Measurements from ENCODE around the gene LAMC3.

Gene LAMC3

DNA sequence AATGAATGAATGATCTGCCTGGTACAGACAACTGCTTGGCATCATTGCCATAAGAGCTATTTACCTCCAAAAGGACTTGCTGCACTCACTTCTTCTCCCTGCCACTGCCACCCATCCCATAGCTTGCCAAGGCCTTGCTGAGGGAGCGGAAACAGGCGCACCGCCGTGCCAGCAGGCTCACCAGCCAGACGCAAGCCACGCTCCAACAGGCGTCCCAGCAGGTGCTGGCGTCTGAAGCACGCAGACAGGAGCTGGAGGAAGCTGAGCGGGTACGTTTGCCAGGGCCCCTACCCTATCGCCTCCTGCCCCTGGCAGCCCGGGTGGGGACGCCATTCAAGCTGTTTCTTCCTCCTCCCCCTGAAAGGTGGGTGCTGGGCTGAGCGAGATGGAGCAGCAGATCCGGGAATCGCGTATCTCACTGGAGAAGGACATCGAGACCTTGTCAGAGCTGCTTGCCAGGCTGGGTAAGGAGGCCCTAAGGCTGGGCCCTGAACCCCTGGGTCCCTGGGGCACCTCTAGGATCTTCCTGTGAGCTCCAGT lies 78.5 kb downstream of the LAMC3 start:
- no peak for DNase-seq
- Mint-ChIP-seq H3K36me3 (ENCODE audit: low read depth) (no peaks in the 10 kb centered on the region), H3K27me3 (no peaks in the 10 kb centered on the region), H3K27ac (no peak overlapping the region), H3K4me3 (no peak overlapping the region), H3K9me3 (no peaks in the 10 kb centered on the region), H3K4me1 (ENCODE audit: low read depth) (no peaks in the 10 kb centered on the region)

GRCh38 chr9:131090025-131090787 lies 81.2 kb downstream of the LAMC3 start:
- H3K27me3 Mint-ChIP-seq = peaks cover 15% of the 10 kb centered on the region
- DNase-seq = no peak
- no peak overlapping the region for H3K4me3 Mint-ChIP-seq
- no peaks in the 10 kb centered on the region for H3K9me3 Mint-ChIP-seq
- no peaks in the 10 kb centered on the region for H3K36me3 Mint-ChIP-seq (ENCODE audit: low read depth)
- no peak overlapping the region for H3K27ac Mint-ChIP-seq
- no peaks in the 10 kb centered on the region for H3K4me1 Mint-ChIP-seq (ENCODE audit: low read depth)

DNA sequence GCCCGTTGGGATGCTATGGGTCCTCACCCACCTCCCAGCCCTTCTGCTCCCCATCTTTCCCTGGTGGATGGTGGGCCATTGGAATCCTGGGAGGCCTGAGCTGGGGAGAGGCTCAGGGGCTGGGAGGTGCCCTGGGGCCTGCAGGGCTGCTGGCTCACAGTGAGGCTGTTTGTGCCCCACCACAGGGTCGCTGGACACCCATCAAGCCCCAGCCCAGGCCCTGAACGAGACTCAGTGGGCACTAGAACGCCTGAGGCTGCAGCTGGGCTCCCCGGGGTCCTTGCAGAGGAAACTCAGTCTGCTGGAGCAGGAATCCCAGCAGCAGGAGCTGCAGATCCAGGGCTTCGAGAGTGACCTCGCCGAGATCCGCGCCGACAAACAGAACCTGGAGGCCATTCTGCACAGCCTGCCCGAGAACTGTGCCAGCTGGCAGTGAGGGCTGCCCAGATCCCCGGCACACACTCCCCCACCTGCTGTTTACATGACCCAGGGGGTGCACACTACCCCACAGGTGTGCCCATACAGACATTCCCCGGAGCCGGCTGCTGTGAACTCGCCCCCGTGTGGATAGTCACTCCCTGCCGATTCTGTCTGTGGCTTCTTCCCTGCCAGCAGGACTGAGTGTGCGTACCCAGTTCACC lies 82.5 kb downstream of the LAMC3 start:
- H3K4me1 Mint-ChIP-seq (ENCODE audit: low read depth) = peaks cover 4% of the 10 kb centered on the region
- H3K4me3 Mint-ChIP-seq = no peak overlapping the region
- H3K27me3 Mint-ChIP-seq = peaks cover 24% of the 10 kb centered on the region
- no peak overlapping the region for H3K27ac Mint-ChIP-seq
- H3K9me3 Mint-ChIP-seq = no peaks in the 10 kb centered on the region
- no peaks in the 10 kb centered on the region for H3K36me3 Mint-ChIP-seq (ENCODE audit: low read depth)
- DNase-seq = no peak

DNA sequence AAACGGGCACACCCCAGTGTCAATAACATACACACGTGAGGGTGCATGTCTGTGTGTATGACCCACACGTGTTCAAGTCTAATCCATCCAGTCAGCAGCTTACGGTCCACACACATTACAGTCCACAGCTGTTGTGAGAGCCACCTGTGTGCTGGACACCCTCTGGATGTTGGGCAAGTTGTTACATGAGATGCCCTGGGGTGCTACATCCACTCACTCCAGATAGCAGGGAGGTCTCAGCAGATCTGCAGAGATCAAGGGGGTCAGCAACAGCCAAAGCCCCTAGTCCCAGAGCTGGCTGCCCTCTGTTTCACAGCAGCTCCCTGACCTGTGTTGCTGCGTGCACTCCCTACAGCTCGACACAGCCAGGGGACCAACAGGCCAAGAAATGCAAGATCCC lies 83.1 kb downstream of the LAMC3 start:
- Mint-ChIP-seq H3K4me3 (no peak overlapping the region), H3K4me1 (ENCODE audit: low read depth) (peaks cover 4% of the 10 kb centered on the region), H3K9me3 (no peaks in the 10 kb centered on the region), H3K36me3 (ENCODE audit: low read depth) (no peaks in the 10 kb centered on the region), H3K27me3 (peaks cover 28% of the 10 kb centered on the region), H3K27ac (no peak overlapping the region)
- DNase-seq = no peak

DNA sequence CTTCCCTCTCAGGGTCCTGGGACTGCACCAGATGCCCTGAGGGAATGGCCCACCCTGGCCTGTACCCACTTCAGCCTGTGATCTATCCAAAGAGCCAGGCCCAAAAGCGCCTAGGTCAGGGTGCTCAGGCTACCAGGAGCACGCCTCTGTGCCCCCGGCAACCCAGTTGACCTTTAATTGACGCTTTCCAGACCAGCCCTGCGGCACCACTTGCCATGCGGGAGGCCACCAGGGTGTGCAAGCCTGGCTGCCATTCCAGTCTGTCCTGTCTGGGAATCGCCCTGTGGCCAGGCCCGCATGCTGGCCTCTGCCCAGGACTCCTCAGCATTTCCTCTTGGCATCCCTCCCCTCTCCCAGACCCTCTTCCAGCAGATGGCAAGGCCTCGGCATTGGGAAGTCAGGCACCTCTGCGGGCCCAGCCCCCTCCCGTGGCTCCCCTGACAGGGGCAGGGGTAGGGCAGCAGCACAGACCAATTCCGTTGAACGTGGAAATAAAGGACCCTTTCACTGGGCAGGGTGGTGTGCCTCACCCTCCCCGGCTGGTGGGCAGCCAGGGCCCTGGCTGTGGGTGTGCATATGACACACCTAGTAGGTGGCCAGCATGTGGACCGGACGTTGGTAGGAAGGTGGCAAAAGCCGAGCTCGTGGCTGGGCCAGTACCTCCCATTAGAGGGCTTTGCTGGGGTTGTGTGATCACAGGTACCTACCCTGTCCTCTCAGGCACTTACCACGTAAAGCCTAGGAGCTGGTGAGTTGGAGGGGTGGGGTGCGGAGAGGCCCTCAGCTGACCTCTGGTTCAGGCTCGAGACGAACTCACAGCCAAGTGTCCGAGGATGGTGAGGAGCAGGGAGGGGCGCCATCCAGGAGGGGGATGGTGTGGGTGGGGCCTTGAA lies 83.8 kb downstream of the LAMC3 start:
- H3K27ac Mint-ChIP-seq = no peak overlapping the region
- no peak overlapping the region for H3K4me3 Mint-ChIP-seq
- H3K9me3 Mint-ChIP-seq = no peaks in the 10 kb centered on the region
- peaks cover 7% of the 10 kb centered on the region for H3K4me1 Mint-ChIP-seq (ENCODE audit: low read depth)
- no peaks in the 10 kb centered on the region for H3K36me3 Mint-ChIP-seq (ENCODE audit: low read depth)
- H3K27me3 Mint-ChIP-seq = peaks cover 35% of the 10 kb centered on the region
- no peak for DNase-seq

DNA sequence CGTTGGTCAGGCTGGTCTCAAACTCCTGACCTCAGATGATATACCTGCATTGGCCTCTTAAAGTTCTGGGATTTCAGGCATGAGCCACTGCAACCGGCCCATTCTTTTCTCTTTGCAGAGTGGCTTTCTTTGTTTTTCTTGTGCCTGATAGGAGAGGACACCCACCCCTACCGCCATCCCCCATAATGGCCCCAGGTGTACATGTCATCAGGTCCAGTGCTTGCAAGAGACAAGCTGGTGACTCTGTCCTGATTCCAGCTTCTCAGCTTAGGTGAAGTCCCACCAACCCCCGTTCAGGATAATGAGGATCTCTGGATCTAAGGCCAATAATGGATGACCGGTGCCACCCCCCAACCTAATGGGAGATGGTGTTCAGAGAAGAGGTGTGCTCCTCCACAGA lies 85.0 kb downstream of the LAMC3 start:
- DNase-seq = no peak
- Mint-ChIP-seq H3K27ac (no peak overlapping the region), H3K4me3 (no peak overlapping the region), H3K36me3 (ENCODE audit: low read depth) (no peaks in the 10 kb centered on the region), H3K27me3 (peaks cover 46% of the 10 kb centered on the region), H3K4me1 (ENCODE audit: low read depth) (peaks cover 7% of the 10 kb centered on the region), H3K9me3 (no peaks in the 10 kb centered on the region)

GRCh38 chr9:131094622-131095021 lies 85.6 kb downstream of the LAMC3 start:
- Mint-ChIP-seq H3K27me3 (peaks cover 48% of the 10 kb centered on the region), H3K4me3 (no peak overlapping the region), H3K9me3 (no peaks in the 10 kb centered on the region), H3K4me1 (ENCODE audit: low read depth) (peaks cover 7% of the 10 kb centered on the region), H3K36me3 (ENCODE audit: low read depth) (no peaks in the 10 kb centered on the region), H3K27ac (no peak overlapping the region)
- no peak for DNase-seq

DNA sequence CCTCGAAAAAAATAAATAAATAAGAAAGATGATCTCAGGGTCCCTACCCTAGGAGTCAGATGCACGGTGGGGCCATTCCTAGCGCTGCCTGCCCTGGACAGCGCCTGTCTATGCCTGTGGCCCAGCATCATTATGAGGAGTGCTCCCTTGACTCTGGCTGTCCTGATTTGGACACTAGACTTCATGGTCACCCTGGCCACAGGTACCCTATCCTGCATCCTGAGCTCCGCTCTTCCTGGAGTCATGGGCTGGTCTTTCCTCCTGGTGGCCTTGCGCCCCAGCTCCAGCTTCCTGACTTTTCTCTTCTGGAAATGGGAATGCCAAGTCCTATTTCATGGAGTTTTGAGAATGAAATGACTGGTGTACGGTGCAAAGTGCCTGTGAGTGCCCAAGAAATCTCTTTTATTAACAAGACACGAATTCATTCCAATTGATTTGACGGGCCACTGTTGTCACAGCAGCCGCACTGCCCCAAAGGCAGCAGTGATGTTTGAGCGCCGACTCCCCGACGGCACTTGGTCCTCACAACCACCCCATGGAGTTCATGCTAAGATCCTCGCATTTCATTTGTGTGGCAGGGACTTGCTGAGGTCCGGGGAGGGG lies 86.8 kb downstream of the LAMC3 start:
- Mint-ChIP-seq H3K4me3 (peak overlapping the region; percentile 57), H3K27me3 (peaks cover 50% of the 10 kb centered on the region), H3K36me3 (ENCODE audit: low read depth) (no peaks in the 10 kb centered on the region), H3K9me3 (no peaks in the 10 kb centered on the region), H3K4me1 (ENCODE audit: low read depth) (peaks cover 7% of the 10 kb centered on the region), H3K27ac (no peak overlapping the region)
- DNase-seq = peak; percentile 50

DNA sequence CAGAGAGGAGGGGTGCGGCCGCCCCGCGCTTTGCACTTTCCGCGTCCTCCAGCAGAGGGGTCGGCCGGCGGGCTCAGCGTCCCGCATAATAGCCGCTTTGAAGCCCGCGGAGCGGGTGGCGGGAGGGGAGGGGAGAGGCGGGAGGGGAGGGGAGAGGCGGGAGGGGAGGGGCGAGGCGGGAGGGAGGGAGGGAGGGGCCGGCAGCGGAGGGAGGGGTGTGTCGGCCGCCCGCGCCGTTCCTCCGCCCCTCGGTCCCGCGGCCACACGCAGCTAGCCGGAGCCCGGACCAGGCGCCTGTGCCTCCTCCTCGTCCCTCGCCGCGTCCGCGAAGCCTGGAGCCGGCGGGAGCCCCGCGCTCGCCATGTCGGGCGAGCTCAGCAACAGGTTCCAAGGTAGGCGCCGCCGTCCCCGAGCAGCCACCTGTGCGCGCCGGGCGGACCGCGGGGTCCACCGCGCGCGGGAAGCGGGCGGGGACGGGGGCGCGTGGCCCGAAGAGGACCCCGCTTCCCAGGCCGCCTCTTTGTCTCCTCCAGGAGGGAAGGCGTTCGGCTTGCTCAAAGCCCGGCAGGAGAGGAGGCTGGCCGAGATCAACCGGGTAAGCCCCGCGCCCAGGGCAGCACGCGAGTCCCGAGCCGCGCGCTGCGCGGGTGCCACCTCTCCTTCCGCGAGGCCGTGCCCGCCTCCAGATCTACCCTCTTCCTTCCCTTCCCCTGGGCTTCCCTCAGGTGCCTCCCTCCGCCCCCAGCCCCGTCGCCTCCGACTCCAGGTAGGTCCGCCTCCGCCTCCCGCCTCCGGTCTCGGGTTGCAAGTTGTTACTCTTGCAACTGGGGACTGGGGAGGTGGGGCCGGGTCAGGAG lies 87.5 kb downstream of the LAMC3 start, which contains the start of gene AIF1L:
AIF1L (plus strand) TSS at position 263 of the 857 bp plus-strand sequence; CDS start at position 362, 99 bp downstream.
- Mint-ChIP-seq H3K27ac (no peak within 1 kb of the TSS), H3K4me3 (peak within 1 kb of the TSS; percentile 57), H3K36me3 (ENCODE audit: low read depth) (no peaks in the 10 kb centered on the region), H3K27me3 (peaks cover 50% of the 10 kb centered on the region), H3K9me3 (no peaks in the 10 kb centered on the region), H3K4me1 (ENCODE audit: low read depth) (peaks cover 7% of the 10 kb centered on the region)
- peak; percentile 43 for DNase-seq

DNA sequence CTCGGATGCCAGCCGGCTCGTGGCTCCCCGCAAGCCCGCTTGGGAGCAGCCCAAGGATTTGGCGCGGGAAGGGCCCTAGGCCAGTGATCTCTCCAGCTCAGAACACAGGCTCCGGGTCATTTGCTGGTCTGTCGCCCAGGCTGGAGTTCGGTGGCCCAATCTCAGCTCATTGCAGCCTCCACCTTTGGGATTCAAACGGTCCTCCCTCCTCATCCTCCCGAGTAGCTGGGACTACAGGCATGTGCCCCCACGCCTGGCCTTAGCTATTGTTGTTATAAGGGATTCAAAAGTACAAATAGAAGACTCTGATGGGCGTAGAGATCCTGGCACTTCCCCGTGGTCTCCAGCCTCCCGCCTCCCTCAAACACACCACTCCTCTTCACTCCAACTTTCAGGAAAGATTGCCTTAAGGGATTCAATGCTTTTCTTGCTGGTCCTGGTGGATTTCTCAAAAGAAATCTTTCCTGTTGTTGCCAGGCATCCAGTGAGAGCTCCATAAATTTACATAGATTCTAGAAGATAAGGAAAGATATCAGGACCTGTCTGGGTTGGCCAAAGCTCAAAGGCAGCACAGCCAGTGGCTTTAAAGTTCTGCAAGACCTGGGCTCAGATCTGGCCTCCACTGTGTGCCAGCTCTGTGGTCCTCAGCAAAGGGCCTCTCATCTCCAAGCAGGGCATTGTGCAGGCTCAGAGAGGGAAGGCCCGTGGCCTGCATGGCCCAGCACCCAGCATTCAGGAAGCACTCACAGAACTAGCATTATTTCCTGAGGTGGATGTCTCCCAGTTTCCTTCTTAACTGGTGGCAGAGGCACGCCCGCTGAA lies 88.4 kb downstream of the LAMC3 start:
- Mint-ChIP-seq H3K4me1 (ENCODE audit: low read depth) (peaks cover 7% of the 10 kb centered on the region), H3K27ac (no peak overlapping the region), H3K27me3 (peaks cover 50% of the 10 kb centered on the region), H3K36me3 (ENCODE audit: low read depth) (no peaks in the 10 kb centered on the region), H3K4me3 (peak overlapping the region; percentile 56), H3K9me3 (no peaks in the 10 kb centered on the region)
- no peak for DNase-seq

- Mint-ChIP-seq H3K4me3 (no peak overlapping the region), H3K27ac (no peak overlapping the region), H3K4me1 (ENCODE audit: low read depth) (peaks cover 7% of the 10 kb centered on the region), H3K36me3 (ENCODE audit: low read depth) (no peaks in the 10 kb centered on the region), H3K9me3 (no peaks in the 10 kb centered on the region), H3K27me3 (peaks cover 50% of the 10 kb centered on the region)
- no peak for DNase-seq
These were observed 88.9 kb downstream of the LAMC3 start for GRCh38 chr9:131097948-131098278.

DNA sequence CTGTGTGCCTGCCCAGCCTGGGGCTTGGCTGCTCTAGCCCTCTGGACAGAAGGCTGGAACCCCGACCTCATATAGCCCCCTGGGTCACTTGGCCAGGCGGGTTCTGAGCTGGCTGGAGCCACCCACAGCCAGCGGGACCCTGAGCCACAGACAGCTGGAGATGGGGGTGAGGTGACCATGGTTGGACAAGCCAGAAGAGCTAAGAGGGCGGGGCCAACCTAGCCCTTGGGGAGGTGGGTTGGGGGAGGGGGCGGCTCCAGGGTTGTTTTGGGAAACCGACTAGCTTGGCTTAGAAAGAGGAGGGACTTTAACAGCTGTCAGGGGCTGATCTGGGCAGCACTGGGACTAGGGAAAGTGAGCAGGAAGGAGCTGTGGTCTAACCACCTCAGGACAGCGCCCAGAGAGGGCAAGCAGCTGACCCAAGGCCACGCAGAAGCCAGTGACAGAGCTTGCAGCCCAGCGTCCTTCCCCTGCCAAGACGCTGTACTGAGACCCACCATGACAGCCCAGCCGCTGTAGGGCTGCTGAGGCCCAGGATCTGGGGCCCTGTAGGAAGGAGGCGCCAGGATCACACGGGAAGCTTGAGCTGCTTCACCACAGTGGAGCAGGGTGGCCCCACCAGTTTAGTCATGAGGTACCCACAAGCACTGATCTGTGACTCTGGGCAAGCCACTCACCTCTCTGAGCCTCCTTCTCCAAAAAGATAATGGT lies 89.6 kb downstream of the LAMC3 start:
- no peaks in the 10 kb centered on the region for H3K36me3 Mint-ChIP-seq (ENCODE audit: low read depth)
- H3K27ac Mint-ChIP-seq = no peak overlapping the region
- H3K4me3 Mint-ChIP-seq = no peak overlapping the region
- H3K27me3 Mint-ChIP-seq = peaks cover 50% of the 10 kb centered on the region
- no peaks in the 10 kb centered on the region for H3K9me3 Mint-ChIP-seq
- DNase-seq = no peak
- H3K4me1 Mint-ChIP-seq (ENCODE audit: low read depth) = peaks cover 7% of the 10 kb centered on the region
